Measurements from ENCODE around the gene RNF217. TPM values are rescaled to one million over a fixed set of nuclear protein-coding genes. Genes with fewer than 3 reads are reported as not detected.

RNF217 gene
- total and polyA plus RNA-seq, 2 of the 13 experiments (the other 11 are each of a cell fraction or from before 2014, with no cell fraction given), result 2.2 to 2.4 TPM

DNA sequence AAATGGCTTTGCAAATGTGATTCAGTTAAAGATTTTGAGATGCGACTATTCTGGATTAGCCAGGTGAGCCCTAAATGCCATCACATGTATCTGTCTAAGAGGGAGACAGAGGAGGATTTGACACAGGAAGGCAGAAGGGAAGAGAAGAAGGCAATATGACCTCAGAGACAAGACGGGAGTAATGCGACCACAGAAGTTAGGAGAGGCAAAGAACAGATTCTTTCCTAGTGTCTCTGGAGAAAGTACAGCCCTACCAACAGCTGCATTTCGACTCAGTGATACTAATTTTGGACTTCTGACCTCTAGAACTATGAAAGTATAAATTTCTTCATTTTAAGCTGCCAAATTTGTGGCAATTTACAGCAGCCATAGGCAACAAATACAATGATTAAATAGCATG is 167.1 kb downstream of the RNF217 start (continued):
- TF ChIP-seq, protein P1, sequence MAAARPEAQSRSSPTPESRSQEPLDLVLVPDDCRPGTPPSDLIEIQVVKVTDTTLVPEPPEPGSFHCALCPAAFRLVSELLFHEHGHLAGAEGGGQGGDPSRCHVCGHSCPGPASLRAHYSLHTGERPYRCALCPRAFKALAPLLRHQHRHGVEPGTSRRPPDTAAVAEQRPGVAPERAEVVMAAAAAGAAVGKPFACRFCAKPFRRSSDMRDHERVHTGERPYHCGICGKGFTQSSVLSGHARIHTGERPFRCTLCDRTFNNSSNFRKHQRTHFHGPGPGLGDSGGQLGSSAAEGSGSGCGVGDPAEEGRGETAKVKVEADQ (CRISPR knock-in tag; IDR thresholded peaks at IDR 0.05; ENCODE audit: borderline replicate concordance), result no peak
- TF ChIP-seq ZNF878 (CRISPR knock-in tag; IDR thresholded peaks at IDR 0.05) (no peak), ZNF333 (CRISPR knock-in tag; IDR thresholded peaks at IDR 0.05; ENCODE audit: borderline replicate concordance) (no peak), KLF13 (CRISPR knock-in tag; IDR thresholded peaks at IDR 0.05) (no peak)

- no TSS peak for BruUV-seq (replicated peaks)
- H3K4me2 ChIP-seq (ENCODE audit: low read depth, low read length), result no peak overlapping the region
- intact Hi-C loops (cut with micrococcal nuclease; ENCODE audit: unreplicated experiment), result no loop called here
- H2AFZ ChIP-seq (ENCODE audit: low read length), result no peak overlapping the region
- H3K27me3 ChIP-seq (ENCODE audit: control insufficient read depth in 1 of 2, insufficient read depth in 2 of 2, low read length in 2 of 2), result no peaks in the 10 kb centered on the region
- 0% methylated on average over 1 of the region's 1 CpG for WGBS (ENCODE audit: low lambda C conversion rate)
- H3K36me3 ChIP-seq (replicated peaks in 1 of 2; ENCODE audit: control insufficient read depth in 1 of 2, insufficient read depth in 2 of 2, low read length in 2 of 2), result no peaks in the 10 kb centered on the region
- no peak overlapping the region for H3K27ac ChIP-seq (ENCODE audit: extremely low read length, insufficient read depth, low read length)
- DNase-seq (ENCODE audit: low spot score), result no peak
- H4K20me1 ChIP-seq (ENCODE audit: insufficient read depth, low read length), result no peaks in the 10 kb centered on the region
- no peak for FAIRE-seq
- H3K4me3 ChIP-seq (replicated peaks in 1 of 3; ENCODE audit: insufficient read depth in 1 of 3, low read depth in 2 of 3, low read length in 3 of 3), result no peak overlapping the region
- ATAC-seq, result no peak
- H3K79me2 ChIP-seq (ENCODE audit: insufficient read depth, low read length), result no peaks in the 10 kb centered on the region
- ChIA-PET CTCF (ENCODE audit: low intra/inter-chr PET ratio, low total read pairs) (no interaction called here), POLR2A (no interaction called here)
- no peaks in the 10 kb centered on the region for H3K9me3 ChIP-seq (ENCODE audit: low read length)
- no peak overlapping the region for H3K9ac ChIP-seq (ENCODE audit: insufficient read depth, low read depth, low read length)
- in situ Hi-C loops (cut with HindIII; ENCODE audit: extremely low pct_ligation_motif_present, low pct_unique_long_range_greater_than_20kb), result no loop called here
- H3K4me1 ChIP-seq (ENCODE audit: insufficient read depth, low read length), result no peaks in the 10 kb centered on the region
- TF ChIP-seq ZNF616 (CRISPR knock-in tag; IDR thresholded peaks at IDR 0.05; ENCODE audit: low read depth) (no peak), HOXA7 (CRISPR knock-in tag; IDR thresholded peaks at IDR 0.05) (no peak), MIER3 (CRISPR knock-in tag; IDR thresholded peaks at IDR 0.05; ENCODE audit: borderline replicate concordance) (no peak), KDM5A (IDR thresholded peaks at IDR 0.05; ENCODE audit: borderline replicate concordance, low read length) (no peak), SMYD3 (CRISPR knock-in tag; IDR thresholded peaks at IDR 0.05) (no peak), ZBED4 (CRISPR knock-in tag; IDR thresholded peaks at IDR 0.05; ENCODE audit: borderline replicate concordance) (no peak), POLR2AphosphoS2 (IDR thresholded peaks at IDR 0.05; ENCODE audit: low read depth, low read length) (no peak), RARG (CRISPR knock-in tag; IDR thresholded peaks at IDR 0.05; ENCODE audit: low read depth) (no peak), SMARCC2 (IDR thresholded peaks at IDR 0.05) (no peak), SYNCRIP (IDR thresholded peaks at IDR 0.05; ENCODE audit: insufficient read depth, low read depth, low read length) (no peak), ZNF333 (CRISPR knock-in tag; IDR thresholded peaks at IDR 0.05; ENCODE audit: borderline replicate concordance) (no peak), RFXANK (CRISPR knock-in tag; IDR thresholded peaks at IDR 0.05) (no peak), ZNF121 (CRISPR knock-in tag; IDR thresholded peaks at IDR 0.05) (no peak), HDAC2 (CRISPR knock-in tag; IDR thresholded peaks at IDR 0.05) (no peak), JARID2 (CRISPR knock-in tag; IDR thresholded peaks at IDR 0.05; ENCODE audit: insufficient replicate concordance) (no peak), NFKBIZ (CRISPR knock-in tag; IDR thresholded peaks at IDR 0.05) (no peak), U2AF2 (IDR thresholded peaks at IDR 0.05; ENCODE audit: low read depth, low read length) (no peak)
Observed at GRCh38 chr6:125132058-125132457, 169.8 kb downstream of the RNF217 start.

All from HepG2 (cell line).